ENCODE measurements around the gene PTPRG.

- TF ChIP-seq CTCF (conservative IDR thresholded peaks at IDR 0.05) (no peak), ZFX (IDR thresholded peaks at IDR 0.05) (no peak)
These were observed 166.1 kb downstream of the PTPRG start for GRCh38 chr3:61727435-61727834.
